Fibroblast of pulmonary artery (primary cell): Measurements from ENCODE around the gene ZNF341.

ENCODE experiments used
- DNase-seq: peaks from one replicate; pipeline ENCODE4 v3.0.0-alpha.2; 2010; ENCODE audit warnings: low read depth
- H3K4me3 ChIP-seq: replicated peaks from 2 replicates; pipeline ENCODE4 v1.5.1; 2011; ENCODE audit warnings: low read depth, mild to moderate bottlenecking, control low read depth, low read length, moderate library complexity
- CTCF ChIP-seq: IDR thresholded peaks from 2 replicates; pipeline ENCODE4 v1.5.1; 2011; ENCODE audit warnings: mild to moderate bottlenecking, control low read depth, low read length, inconsistent platforms; ENCODE audit errors: missing control alignments

Gene ZNF341

GRCh38 chr20:33731693-33732165, at the start of gene ZNF341:
Gene ZNF341, plus strand, starts transcription at chr20:33731996. Its CDS starts 26 bp downstream, at chr20:33732022.
- peak; percentile 49 for TF ChIP-seq CTCF
- peak; percentile 84 for DNase-seq

GRCh38 chr20:33684533-33685327, 47.1 kb upstream of the ZNF341 start:
- DNase-seq = peak; percentile 26
- H3K4me3 ChIP-seq = no peak overlapping the region
- no peak for TF ChIP-seq CTCF

More at GRCh38 chr20:33731693-33732165, at the start of gene ZNF341:
- H3K4me3 ChIP-seq = peak within 1 kb of the TSS; percentile 61

DNA sequence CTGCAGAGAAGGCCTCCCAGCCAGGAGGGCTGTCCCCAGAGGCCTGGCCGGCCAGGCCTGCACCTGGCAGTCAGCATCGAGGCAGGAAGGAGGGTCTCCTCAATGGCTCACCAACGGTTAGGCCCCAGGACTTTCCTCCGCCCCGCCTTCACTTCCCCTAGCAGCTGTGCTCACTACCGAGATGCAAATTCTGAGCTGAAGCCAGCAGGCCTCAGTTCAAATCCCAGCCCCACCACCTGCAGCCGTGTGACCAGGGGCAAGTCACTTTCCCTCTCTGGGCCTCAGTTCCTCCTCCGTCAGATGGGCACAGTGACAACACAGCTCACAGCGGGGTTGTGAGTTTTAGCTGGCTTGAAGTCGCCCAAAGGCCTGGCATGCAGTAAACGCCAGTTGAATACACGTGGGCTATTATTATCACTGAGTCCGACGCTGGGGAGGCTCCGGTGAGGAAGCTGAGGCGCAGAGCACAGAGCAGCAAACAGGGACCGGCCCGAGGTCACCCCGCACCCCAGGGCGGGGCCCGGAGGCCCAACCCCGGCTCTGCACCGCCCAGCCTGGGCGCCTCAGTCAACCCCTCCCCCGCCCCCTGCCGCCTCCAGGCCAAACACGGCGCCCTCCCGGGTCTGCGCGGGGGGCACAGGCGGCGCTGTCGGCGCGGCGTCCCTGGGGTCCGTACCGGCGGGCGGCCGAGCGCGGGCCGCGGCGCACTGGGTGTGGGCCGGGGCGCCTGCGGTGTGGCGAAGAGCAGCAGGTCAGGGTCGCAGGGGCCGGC, 46.3 kb upstream of the ZNF341 start:
- DNase-seq = no peak
- H3K4me3 ChIP-seq = peak overlapping the region; percentile 36
- TF ChIP-seq CTCF = no peak

DNA sequence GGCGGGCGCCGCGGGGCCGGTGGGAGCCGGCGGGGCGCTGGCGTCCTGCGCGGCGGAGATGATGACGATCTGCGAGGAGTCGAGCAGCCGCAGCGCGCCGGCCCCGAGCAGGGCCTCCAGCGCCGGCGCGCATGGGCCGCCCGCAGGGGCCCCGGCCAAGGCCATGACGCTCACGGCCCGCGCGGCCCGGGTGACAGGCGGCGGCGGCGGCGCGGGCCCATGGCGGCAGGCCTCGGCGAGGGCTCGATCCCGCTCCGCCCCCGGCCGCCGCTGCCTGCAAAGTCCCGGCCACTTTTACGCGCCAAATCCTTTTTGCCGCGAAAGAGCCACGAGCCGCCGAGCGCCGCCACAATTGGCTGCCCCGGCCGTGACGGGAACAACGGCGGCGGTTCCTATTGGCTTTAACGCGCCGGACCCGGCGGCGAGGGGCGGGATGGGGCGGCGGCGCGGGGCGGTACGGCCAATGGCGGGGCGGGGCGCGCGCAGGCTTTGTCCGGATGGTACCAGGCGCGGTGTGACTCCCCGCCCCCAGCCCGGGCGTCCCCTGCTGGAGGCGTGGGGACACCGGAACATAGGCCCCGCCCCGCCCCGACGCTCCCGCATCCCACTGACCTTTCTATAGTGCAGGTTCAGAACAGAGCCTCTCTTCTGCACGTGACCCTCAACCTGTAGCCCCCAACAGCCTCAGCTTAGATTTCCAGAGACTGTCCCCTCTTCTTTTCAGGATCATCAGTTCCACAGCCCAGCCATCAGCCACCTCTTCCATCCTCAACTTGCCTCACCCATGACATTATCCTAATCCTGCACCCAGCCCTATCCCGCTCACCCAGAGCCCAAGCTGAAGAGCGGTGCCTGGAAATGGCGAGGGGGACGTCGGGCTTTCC, 45.5 kb upstream of the ZNF341 start, which contains the start of gene E2F1:
Gene E2F1 (minus strand): TSS at position 286 of the 884 bp plus-strand sequence. CDS start 121 bp downstream, at position 165.
- peak within 1 kb of the TSS; percentile 36 for H3K4me3 ChIP-seq
- TF ChIP-seq CTCF = no peak
- DNase-seq = peak; percentile 88

GRCh38 chr20:33686984-33687366, 44.8 kb upstream of the ZNF341 start:
- TF ChIP-seq CTCF = no peak
- no peak for DNase-seq
- peak overlapping the region; percentile 35 for H3K4me3 ChIP-seq

DNA sequence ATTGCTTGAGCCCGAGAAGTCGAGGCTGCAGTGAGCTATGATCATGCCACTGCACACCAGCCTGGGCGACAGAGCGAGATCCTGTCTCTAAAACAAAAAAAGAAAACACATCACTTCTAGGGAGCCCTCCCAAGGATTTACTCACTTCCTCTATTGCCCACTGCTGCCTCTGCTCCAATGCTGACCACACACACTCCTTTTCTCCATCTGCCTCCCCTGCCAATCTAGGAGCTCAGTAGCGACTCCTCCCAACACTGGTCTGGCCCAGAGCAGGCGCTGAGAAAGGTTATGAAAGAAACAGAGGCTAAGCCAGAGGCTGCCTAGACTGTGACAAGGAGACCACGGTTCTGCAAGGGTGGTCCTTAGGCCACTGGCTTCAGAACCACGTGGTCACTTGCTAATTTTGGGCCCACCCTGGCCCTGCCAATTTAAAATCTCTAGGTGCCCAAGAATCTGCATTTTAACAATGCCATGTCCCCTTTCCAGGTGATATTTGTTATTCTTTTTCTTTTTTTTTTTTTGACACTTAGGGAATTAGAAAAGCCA, 44.4 kb upstream of the ZNF341 start:
- TF ChIP-seq CTCF = no peak
- DNase-seq = peak; percentile 78
- no peak overlapping the region for H3K4me3 ChIP-seq
